RWPE1 (cell line): Measurements from ENCODE around the gene POP7.

Experiments
- CTCF ChIA-PET: fragments of 350-600 bp; sonication (Branson Sonifier 250); formaldehyde crosslinking; extraction: SDS; loops from one replicate; lab custom pipeline; 2021; lab: Yijun Ruan, JAX
- POLR2A ChIA-PET: fragments of 400-600 bp; formaldehyde crosslinking; extraction: SDS; loops from one replicate; lab custom pipeline; 2020; ENCODE audit warnings: antibody characterized with exemption; ENCODE audit not compliant: low non-redundant PET; lab: Yijun Ruan, JAX
- DNase-seq: peaks from one replicate; pipeline ENCODE4 v3.0.0; 2012; ENCODE audit warnings: low spot score
- H3K27ac ChIP-seq: fragments of 450-650 bp; 2 replicates; pipeline ENCODE4 v1.5.1; 2017
- CTCF ChIP-seq: fragments of 450-650 bp; conservative IDR thresholded peaks from 2 replicates; pipeline ENCODE4 v1.5.1; 2017; ENCODE audit warnings: low read depth, mild to moderate bottlenecking

Gene POP7

GRCh38 chr7:100682991-100683658 lies 22.8 kb upstream of the POP7 start:
- no peak for DNase-seq
- H3K27ac ChIP-seq, result peak overlapping the region; percentile 92
- no peak for TF ChIP-seq CTCF
- POLR2A ChIA-PET, result no interaction called here
- CTCF ChIA-PET, result interaction anchor here (0.5 to 1.8 kb wide), 4 partner anchors 9 to 1238 kb away, joined by 3 to 10 read pairs (median 5); partner anchors contain the start of gene SLC12A9

- POLR2A ChIA-PET, result interaction anchor here (0.7 kb wide), 1 partner anchor 170 kb away, joined by 7 read pairs; no protein-coding TSS in a partner anchor
- DNase-seq, result no peak
- CTCF ChIA-PET, result interaction anchor here (0.5 to 1.8 kb wide), 4 partner anchors 8 to 1238 kb away, joined by 3 to 10 read pairs (median 5); partner anchors contain the start of gene SLC12A9
- peak overlapping the region; percentile 92 for H3K27ac ChIP-seq
- no peak for TF ChIP-seq CTCF
Observed at GRCh38 chr7:100683659-100684533, 22.0 kb upstream of the POP7 start.

GRCh38 chr7:100684534-100685042 lies 21.3 kb upstream of the POP7 start:
- peak overlapping the region; percentile 92 for H3K27ac ChIP-seq
- ChIA-PET CTCF (interaction anchor here (0.5 kb wide), 1 partner anchor 43 kb away, joined by 3 read pairs; no protein-coding TSS in a partner anchor), POLR2A (interaction anchor here (0.6 to 0.7 kb wide), 2 partner anchors 97 to 169 kb away, joined by 3 to 7 read pairs; no protein-coding TSS in a partner anchor)
- TF ChIP-seq CTCF, result no peak
- DNase-seq, result no peak

- POLR2A ChIA-PET, result interaction anchor here (0.6 kb wide), 1 partner anchor 98 kb away, joined by 3 read pairs; no protein-coding TSS in a partner anchor
- DNase-seq, result no peak
- peak overlapping the region; percentile 92 for H3K27ac ChIP-seq
- CTCF ChIA-PET, result interaction anchor here (0.5 kb wide), 1 partner anchor 42 kb away, joined by 3 read pairs; no protein-coding TSS in a partner anchor
- no peak for TF ChIP-seq CTCF
Observed at GRCh38 chr7:100685049-100685605, 20.8 kb upstream of the POP7 start.

GRCh38 chr7:100685631-100686145 lies 20.2 kb upstream of the POP7 start:
- ChIA-PET POLR2A (no interaction called here), CTCF (interaction anchor here (1.1 kb wide), 1 partner anchor 46 kb away, joined by 5 read pairs; no protein-coding TSS in a partner anchor)
- peak overlapping the region; percentile 92 for H3K27ac ChIP-seq
- no peak for TF ChIP-seq CTCF
- no peak for DNase-seq
